GM12801 (cell line): ENCODE results near the gene RNF31.

Experiments
- CTCF ChIP-seq: IDR thresholded peaks from one replicate; pipeline ENCODE4 v1.5.1; 2011; ENCODE audit warnings: control low read depth; ENCODE audit not compliant: insufficient read length; ENCODE audit errors: extremely low read depth

The RNF31 gene

GRCh38 chr14:24185741-24186140 lies 38.4 kb downstream of the RNF31 start:
- no peak for TF ChIP-seq CTCF

- no peak for TF ChIP-seq CTCF
Measured at GRCh38 chr14:24186831-24187538, 39.7 kb downstream of the RNF31 start.

DNA sequence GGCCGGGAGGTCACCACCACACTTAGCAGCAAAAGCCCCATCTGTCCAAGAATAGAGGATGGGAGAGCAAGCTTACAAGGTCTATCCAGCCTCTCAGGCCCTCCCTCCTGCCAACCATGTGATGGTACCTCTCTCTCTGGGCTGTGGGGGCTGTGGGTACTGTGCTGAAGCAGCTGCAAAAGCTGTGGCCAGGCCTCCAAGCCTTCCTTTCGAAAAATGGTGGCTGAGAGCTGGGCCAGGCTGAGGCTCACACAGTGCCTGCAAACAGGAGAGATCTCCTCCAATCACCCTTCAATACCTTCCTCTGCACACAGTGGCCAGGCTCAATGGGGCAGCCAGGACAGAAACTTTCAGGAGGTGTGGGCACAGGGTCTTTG lies 40.2 kb downstream of the RNF31 start:
- TF ChIP-seq CTCF: no peak

DNA sequence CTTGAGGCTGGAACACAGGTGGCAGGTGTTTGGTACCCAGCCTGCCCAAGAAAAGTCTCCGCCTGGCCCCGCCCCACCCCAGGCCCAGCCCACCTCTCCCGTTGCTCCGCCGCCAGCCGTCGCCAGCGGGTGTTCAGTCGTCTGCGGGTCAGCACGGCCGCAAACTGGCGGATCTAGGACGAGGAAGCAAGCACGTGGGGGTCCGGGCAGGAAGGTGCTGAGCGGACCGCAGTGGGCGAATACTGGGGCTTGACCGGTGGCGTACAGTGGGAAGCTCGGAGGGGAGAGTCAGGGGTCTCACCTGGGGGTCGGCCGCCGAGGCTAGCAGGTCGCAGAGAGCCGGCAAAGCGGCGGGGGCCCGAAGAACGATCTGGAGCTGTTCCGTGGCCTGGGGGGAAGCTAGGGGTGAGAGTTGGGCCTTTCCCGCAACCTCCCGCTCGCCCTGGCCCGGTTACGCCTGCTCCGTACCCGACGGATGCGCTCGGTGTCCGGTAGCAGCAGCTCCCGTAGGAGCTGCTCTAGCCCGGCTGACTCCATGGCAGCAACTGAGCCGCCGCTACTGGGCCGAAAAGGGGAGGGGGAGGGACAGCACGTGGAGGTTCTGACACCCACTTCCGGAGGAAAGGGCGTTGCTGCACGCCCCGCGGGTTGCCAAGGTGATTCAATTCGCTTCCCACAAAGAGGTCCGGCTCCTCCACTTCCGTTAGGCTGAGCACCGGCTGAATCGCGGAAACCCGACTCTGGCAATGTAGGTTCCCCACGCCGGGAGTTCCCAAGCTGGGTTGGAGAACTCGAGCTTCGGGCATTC lies 41.2 kb downstream of the RNF31 start, which contains the start of gene IPO4:
TSS of gene IPO4 (minus strand) at position 566 of the 808 bp plus-strand sequence. CDS start at position 537, 29 bp downstream.
- no peak for TF ChIP-seq CTCF

DNA sequence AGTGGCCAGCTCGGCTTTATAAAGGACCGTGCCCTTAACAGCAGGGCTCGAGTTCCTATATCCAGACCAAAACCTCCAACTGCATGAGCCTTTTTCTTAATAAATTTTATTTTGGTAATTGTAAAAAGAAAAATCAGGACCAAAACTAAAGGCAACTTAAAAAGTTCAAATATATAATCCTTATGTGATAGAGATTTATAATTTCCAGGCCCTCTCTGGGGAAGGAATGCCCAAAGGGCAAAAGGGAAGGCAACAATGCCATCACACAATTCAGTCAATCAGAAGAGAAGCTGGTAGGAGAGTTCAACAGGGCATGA lies 41.7 kb downstream of the RNF31 start:
- TF ChIP-seq CTCF: no peak

DNA sequence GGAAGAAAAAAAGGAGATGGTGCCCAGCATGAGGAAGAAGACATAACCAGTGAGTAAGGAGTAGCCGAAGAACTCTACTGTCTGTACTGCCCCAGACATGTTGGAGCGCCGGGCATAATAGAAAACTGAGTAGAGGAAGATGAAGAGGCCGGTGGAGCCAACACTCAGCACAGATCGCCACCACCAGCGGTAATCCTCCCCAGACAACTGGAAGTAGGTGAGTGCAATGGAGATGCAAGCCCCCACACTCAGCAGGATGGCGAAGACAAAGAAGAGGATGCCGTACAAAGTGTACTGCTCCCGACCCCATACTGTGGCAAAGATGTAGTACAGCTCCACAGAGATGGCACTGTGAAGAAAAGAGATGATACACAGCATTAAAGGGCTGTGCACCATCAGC lies 42.2 kb downstream of the RNF31 start:
- TF ChIP-seq CTCF: no peak

- no peak for TF ChIP-seq CTCF
Measured at GRCh38 chr14:24190416-24190815, 43.1 kb downstream of the RNF31 start.
